GM21737 (cell line): ENCODE results near the gene IFT172.
"Not testable (repeated sequence)": the region's sequence is repeated elsewhere in the genome, so short reads cannot be mapped to it uniquely, and the experiment has no call there.

Source experiments
- ATAC-seq: cut with Tn5 transposase; IDR thresholded peaks from one replicate; pipeline ENCODE4 v1.9.1; 2021; ENCODE audit warnings: mild to moderate bottlenecking, moderate library complexity; ENCODE audit not compliant: unreplicated experiment

Gene IFT172

GRCh38 chr2:27428213-27428977 is 61.1 kb downstream of the IFT172 start, which contains the start of gene NRBP1:
Gene NRBP1, plus strand, starts transcription at chr2:27428631. Its CDS starts 4,643 bp downstream, at chr2:27433274.
- ATAC-seq: peak; percentile 87

DNA sequence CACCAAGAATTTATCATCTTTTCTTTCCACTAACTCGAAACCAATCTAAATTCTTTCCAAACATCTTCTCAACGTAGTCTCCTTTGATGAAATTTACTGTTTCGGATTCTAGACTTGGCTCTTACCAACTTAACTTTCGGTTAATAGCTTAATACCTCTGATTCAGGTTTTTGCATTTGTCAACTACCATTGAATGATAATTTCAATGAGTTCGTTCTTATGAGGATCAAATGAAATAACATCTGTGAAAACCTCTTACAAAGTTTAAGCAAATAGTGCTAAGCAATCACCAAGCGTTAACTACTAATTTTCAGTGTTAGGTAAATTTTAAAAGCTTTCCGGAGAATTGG is 61.7 kb downstream of the IFT172 start:
- ATAC-seq: no peak

DNA sequence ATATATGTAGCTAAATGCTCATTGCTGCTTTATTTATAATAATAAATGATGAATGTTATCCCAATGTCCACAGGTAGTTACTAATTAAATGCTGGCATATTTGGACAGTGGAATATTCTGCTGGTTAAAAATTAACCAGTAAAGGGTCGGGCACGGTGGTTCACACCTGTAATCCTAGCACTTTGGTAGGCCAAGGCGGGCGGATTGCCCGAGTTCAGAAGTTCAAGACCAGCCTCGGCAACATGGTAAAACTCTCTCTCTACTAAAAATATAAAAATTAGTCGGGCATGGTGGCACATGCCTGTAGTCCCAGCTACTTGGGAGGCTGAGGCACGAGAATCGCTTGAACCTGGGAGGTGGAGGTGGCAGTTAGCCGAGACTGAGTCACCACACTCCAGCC is 64.5 kb downstream of the IFT172 start:
- not testable (repeated sequence) for ATAC-seq

GRCh38 chr2:27422958-27423357 is 66.6 kb downstream of the IFT172 start:
- no peak for ATAC-seq

GRCh38 chr2:27421660-27422250 is 67.8 kb downstream of the IFT172 start:
- ATAC-seq: no peak

DNA sequence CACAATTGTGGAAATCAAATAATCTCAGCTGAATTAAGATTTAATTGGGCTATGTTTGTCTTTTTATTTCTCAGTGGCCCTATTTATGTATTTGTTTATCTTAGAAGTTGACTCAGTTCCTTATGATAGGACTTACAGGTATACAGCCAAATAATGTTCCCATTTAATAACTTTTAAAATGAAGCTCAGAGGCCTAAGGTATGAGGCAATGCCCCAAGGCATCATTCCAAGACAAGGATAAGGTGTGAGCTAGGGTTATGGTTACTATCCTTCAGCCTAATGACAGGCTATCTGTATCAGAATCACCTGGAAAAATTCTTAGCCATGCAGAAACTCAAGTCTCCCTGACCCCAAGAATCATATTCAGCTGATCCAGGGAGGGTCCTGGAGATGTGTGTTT is 68.5 kb downstream of the IFT172 start:
- ATAC-seq: no peak

DNA sequence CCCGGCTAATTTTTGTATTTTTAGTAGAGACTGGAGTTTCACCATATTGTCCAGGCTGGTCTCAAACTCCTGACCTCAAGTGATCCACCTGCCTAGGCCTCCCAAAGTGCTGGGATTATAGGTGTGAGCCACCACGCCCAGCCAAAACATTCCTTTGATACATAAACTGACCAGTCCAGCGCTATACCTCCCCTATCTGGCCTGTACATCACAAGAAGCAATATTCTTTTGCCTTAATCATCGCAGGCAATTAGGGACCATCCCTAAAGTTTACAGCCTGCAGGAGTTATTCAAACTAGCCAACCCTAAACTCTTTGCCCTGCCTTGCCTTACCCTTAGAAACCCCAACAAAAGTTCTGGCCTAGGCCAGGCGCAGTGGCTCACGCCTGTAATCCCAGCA is 73.4 kb downstream of the IFT172 start:
- no peak for ATAC-seq

DNA sequence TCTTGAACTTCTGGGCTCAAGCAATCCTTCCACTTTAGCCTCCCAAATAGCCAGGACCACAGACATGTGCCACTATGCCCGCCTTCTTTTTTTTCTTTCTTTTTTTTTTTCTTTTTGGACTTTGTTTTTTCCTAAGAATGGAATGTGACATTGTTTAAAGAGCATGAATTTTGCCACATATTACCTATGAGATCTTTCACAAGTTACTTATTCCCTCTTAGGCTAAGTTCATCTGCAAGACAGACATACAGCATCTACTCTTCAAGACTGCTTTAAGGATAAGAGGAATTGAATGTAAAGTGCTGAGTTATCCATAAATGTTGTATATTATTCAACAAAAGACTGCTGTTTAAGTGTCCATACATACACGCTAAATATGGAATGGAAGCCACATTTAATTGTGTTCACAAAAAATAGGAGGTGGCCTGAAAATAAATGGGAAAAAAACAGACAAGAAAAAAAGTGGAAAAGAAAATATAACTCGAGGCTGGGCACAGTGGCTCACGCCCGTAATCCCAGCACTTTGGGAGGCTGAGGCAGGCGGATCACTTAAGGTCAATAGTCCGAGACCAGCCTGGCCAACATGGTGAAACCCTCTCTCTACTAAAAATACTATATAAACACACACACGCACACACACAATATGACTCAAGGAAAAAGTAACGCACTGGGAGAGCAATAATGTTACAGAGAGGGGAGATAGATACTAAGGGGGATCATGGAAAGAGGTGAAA is 77.0 kb downstream of the IFT172 start:
- ATAC-seq: no peak

GRCh38 chr2:27409321-27410073 is 80.0 kb downstream of the IFT172 start, which contains the start of gene PPM1G:
Gene PPM1G, minus strand, starts transcription at chr2:27409591. Its CDS starts 169 bp downstream, at chr2:27409422.
- peak; percentile 95 for ATAC-seq

DNA sequence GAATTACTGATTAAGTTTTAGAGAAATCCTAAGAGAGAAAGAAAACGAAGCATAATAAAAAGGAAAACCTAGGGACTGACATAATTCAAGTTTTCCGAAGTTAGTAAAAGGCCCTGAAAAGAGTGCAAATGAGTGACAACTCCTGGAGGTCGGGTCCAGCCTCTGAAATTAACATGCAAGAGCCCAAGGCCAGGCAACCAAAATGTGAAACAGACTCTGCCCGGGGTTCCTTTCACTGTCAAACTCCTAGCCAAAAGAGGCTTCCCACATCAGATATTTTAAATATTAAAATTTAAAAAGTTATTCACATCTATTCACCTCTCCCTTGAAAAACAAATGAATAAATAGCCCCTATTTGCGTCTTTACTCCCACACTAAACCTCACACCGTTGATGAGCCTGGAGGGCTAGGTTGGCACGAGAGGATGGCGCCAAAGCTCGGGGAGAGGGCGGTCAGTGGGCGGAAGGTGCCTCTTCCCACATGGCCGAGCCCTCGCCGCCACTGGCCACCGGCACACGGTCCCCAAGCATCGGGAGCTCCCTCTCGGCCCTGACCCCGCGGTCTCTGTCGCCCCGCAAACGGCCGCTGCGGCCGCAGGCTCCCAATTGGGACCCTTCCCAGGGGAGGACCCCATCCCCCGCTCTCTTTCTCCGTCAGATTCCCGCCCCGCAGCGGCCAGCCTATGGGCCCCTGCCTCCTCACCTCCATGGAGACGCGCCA is 80.8 kb downstream of the IFT172 start:
- ATAC-seq: peak; percentile 21

- no peak for ATAC-seq
These were observed 81.6 kb downstream of the IFT172 start for GRCh38 chr2:27407798-27408491.

GRCh38 chr2:27400348-27401135 is 89.0 kb downstream of the IFT172 start:
- no peak for ATAC-seq

GRCh38 chr2:27398962-27399361 is 90.6 kb downstream of the IFT172 start:
- ATAC-seq: no peak
